Subcutaneous adipose tissue (tissue), 4 donors: ENCODE measurements around the gene NRIP2. TPM values are rescaled to one million over a fixed set of nuclear protein-coding genes. Genes with fewer than 3 reads are reported as not detected.

Source experiments
- CTCF ChIP-seq: fragments of 450-650 bp; IDR thresholded peaks from one replicate; pipeline ENCODE4 v1.5.1; 2016; ENCODE audit warnings: low read depth, mild to moderate bottlenecking, control low read depth, antibody characterized with exemption, moderate library complexity
- total RNA-seq, 4 donors: library from RNA; depleted of rRNA; stranded (reverse); fragments of >200 nt; gene quantifications; one replicate each; pipeline ENCODE4 v1.1.0, GENCODE V29; 2016

The NRIP2 gene
- total RNA-seq, 4 donors from 2014 or later = 0.16 to 1.5 (median 1.0) TPM

GRCh38 chr12:2813214-2814185 lies 21.3 kb downstream of the NRIP2 start:
- TF ChIP-seq CTCF = no peak

- no peak for TF ChIP-seq CTCF
These were observed 22.3 kb downstream of the NRIP2 start, which contains the start of gene ITFG2 for GRCh38 chr12:2812290-2813213. Gene ITFG2 (plus strand): TSS chr12:2812668. CDS start chr12:2812761, 93 bp downstream.

- no peak for TF ChIP-seq CTCF
These were observed 23.0 kb downstream of the NRIP2 start for GRCh38 chr12:2811801-2812200.

GRCh38 chr12:2806700-2807099 lies 28.1 kb downstream of the NRIP2 start:
- no peak for TF ChIP-seq CTCF

- no peak for TF ChIP-seq CTCF
These were observed 29.7 kb downstream of the NRIP2 start for GRCh38 chr12:2805143-2805520.

GRCh38 chr12:2804393-2805142 lies 30.3 kb downstream of the NRIP2 start:
- TF ChIP-seq CTCF = no peak
